Mammary epithelial cell (primary cell): ENCODE data around the gene TBC1D1.

Source experiments
- EZH2 ChIP-seq: IDR thresholded peaks from 2 replicates; pipeline ENCODE4 v1.6.1; 2012; ENCODE audit warnings: low read length, inconsistent platforms, borderline replicate concordance
- TF ChIP-seq, protein P1 (sequence below), 2 donors: IDR thresholded peaks in 1 of 2; conservative IDR thresholded peaks in 1 of 2; 2 replicates each; pipeline ENCODE4 v1.5.1; 2011 to 2012; ENCODE audit warnings: inconsistent platforms in 2 of 2, low read length in 2 of 2, mild to moderate bottlenecking in 2 of 2, control low read depth in 1 of 2, low read depth in 1 of 2; ENCODE audit not compliant: insufficient read depth in 1 of 2; ENCODE audit errors: extremely low read depth in 1 of 2

DNA sequence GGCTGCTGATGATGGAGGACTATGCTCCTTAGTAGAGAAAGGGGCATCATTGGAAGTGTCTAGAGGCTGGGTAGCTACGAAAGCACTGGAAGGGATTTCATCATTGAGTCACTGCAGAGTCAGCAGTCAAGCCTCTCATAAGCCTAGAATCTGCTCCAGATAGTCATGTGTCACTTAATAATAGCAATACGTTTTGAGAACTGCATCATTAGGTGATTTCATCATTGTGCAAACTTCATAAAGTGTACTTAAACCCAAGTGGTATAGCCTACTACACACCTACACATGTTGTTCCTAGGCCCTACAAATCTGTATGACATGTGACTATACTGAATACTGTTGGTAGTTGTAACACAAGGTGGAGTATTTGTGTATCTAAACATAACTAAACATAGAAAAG, 234.9 kb downstream of the TBC1D1 start:
- TF ChIP-seq, protein P1, sequence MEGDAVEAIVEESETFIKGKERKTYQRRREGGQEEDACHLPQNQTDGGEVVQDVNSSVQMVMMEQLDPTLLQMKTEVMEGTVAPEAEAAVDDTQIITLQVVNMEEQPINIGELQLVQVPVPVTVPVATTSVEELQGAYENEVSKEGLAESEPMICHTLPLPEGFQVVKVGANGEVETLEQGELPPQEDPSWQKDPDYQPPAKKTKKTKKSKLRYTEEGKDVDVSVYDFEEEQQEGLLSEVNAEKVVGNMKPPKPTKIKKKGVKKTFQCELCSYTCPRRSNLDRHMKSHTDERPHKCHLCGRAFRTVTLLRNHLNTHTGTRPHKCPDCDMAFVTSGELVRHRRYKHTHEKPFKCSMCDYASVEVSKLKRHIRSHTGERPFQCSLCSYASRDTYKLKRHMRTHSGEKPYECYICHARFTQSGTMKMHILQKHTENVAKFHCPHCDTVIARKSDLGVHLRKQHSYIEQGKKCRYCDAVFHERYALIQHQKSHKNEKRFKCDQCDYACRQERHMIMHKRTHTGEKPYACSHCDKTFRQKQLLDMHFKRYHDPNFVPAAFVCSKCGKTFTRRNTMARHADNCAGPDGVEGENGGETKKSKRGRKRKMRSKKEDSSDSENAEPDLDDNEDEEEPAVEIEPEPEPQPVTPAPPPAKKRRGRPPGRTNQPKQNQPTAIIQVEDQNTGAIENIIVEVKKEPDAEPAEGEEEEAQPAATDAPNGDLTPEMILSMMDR (conservative IDR thresholded peaks at IDR 0.05 in 1 of 2, IDR thresholded peaks at IDR 0.05 in 1 of 2; ENCODE audit: extremely low read depth in 1 of 2, insufficient read depth in 1 of 2, low read depth in 1 of 2, low read length in 2 of 2), result no peak
- no peak for TF ChIP-seq EZH2
